Spleen (tissue), 11 donors: ENCODE data around the gene NR2F1-AS1. TPM values are rescaled to one million over a fixed set of nuclear protein-coding genes. Genes with fewer than 3 reads are reported as not detected.

Source experiments
- DNase-seq: peaks from one replicate; pipeline ENCODE4 v3.0.0-alpha.2; 2020
- H3K27ac ChIP-seq, 8 donors: fragments of 200-600 bp; sonication (generic) in 7 of 8; 1 replicate in 4 of 8; 2 replicates in 4 of 8; pipeline versions ENCODE4 v1.5.0 to v1.8.0; 2016 to 2021; ENCODE audit warnings: inconsistent platforms in 4 of 8, mild to moderate bottlenecking in 4 of 8, moderate library complexity in 1 of 8
- H3K27me3 ChIP-seq, 7 donors: fragments of 200-600 bp; sonication (generic) in 6 of 7; replicated peaks in 1 of 7; 1 replicate in 4 of 7; 2 replicates in 3 of 7; pipeline versions ENCODE4 v1.5.0 to v1.8.0; 2016 to 2021; ENCODE audit warnings: inconsistent platforms in 3 of 7, mild to moderate bottlenecking in 1 of 7
- H3K36me3 ChIP-seq, 6 donors: fragments of 200-600 bp; sonication (generic) in 5 of 6; 1 replicate in 4 of 6; 2 replicates in 2 of 6; pipeline versions ENCODE4 v1.5.0 to v1.8.0; 2016 to 2021; ENCODE audit warnings: inconsistent platforms in 2 of 6
- H3K4me1 ChIP-seq, 6 donors: fragments of 200-600 bp; sonication (generic) in 5 of 6; 1 replicate in 3 of 6; 2 replicates in 3 of 6; pipeline versions ENCODE4 v1.5.0 to v1.8.0; 2016 to 2021; ENCODE audit warnings: inconsistent platforms in 3 of 6
- H3K4me3 ChIP-seq, 8 donors: fragments of 200-600 bp; sonication (generic) in 7 of 8; 1 replicate in 4 of 8; 2 replicates in 4 of 8; pipeline versions ENCODE4 v1.5.0 to v1.8.0; 2016 to 2021; ENCODE audit warnings: inconsistent platforms in 4 of 8, mild to moderate bottlenecking in 4 of 8, moderate library complexity in 2 of 8
- H3K9me3 ChIP-seq, 8 donors: fragments of 200-600 bp; sonication (generic) in 7 of 8; 1 replicate in 4 of 8; 2 replicates in 4 of 8; pipeline versions ENCODE4 v1.5.0 to v1.8.0; 2016 to 2021; ENCODE audit warnings: inconsistent platforms in 4 of 8
- CTCF ChIP-seq, 11 experiments: fragments of 200-600 bp in 7 of 11; fragments of 450-650 bp in 4 of 11; sonication (generic) in 4 of 11; IDR thresholded peaks in 8 of 11; conservative IDR thresholded peaks in 3 of 11; 1 replicate in 7 of 11; 2 replicates in 4 of 11; pipeline versions ENCODE4 v1.4.0 to v1.8.0; 2016 to 2021; ENCODE audit warnings: antibody characterized with exemption in 11 of 11, inconsistent platforms in 4 of 11, mild to moderate bottlenecking in 1 of 11
- POLR2A ChIP-seq, 3 donors: fragments of 450-650 bp; IDR thresholded peaks; one replicate each; pipeline ENCODE4 v1.5.1; 2017; ENCODE audit warnings: antibody characterized with exemption in 3 of 3, mild to moderate bottlenecking in 1 of 3
- POLR2AphosphoS5 ChIP-seq, 3 donors: sonication (generic); formaldehyde crosslinking; IDR thresholded peaks; one replicate each; pipeline ENCODE4 v1.5.1; 2017; ENCODE audit warnings: antibody characterized with exemption in 3 of 3
- WGBS, 5 donors: extraction: QIAGEN DNeasy Blood & Tissue Kit in 3 of 5; methylation state at CpG; one replicate each; pipeline versions ENCODE4 v1.1.5 to v1.1.7; 2013 to 2018; 5-methylcytosine and 5-hydroxymethylcytosine counted together
- intact Hi-C: fragments of 100-400 bp; cut with DNase I; formaldehyde crosslinking; loops from one replicate; pipeline ENCODE4 v1.15.0; 2023; ENCODE audit warnings: low total_unique reads
- polyA plus RNA-seq, 3 donors: library from polyadenylated mRNA; stranded (reverse); fragments of 200-250 nt; gene quantifications; one replicate each; pipeline ENCODE4 v1.2.1, GENCODE V29; 2013
- total RNA-seq, 7 donors: library from RNA; depleted of rRNA in 3 of 7; stranded (reverse); fragments of >200 nt in 3 of 7; fragmentation: NEBNext Ultra II Directional in 4 of 7; extraction: Animal tissue kit (Norgen Biotek cat#: 25700) in 4 of 7; gene quantifications; one replicate each; pipeline versions ENCODE4 v1.1.0 to v1.2.1, GENCODE V29; 2016 to 2021
- donor health status: healthy with polysubstance abuse.
- donor health status: DM: no; HTN: no; CAD: no; lungs with moderate emphysema.
- donor health status: DM: no; HTN: no; CAD: no.
- donor health status: Bipolar disorder and iron deficiency.
- donor health status: healthy.
- donor health status: DM: no; HTN: no; CAD: no.
- donor health status: DM: yes; HTN: yes; CAD: no.

The NR2F1-AS1 gene
- total and polyA plus RNA-seq, 10 donors, result 5.9 to 21.6 (median 8.5) TPM

- H3K4me1 ChIP-seq, result peaks cover 18 to 70% (median 50%) of the 10 kb centered on the region in 6 donors
- H3K36me3 ChIP-seq, result no peaks in the 10 kb centered on the region
- WGBS, 5 donors, result 2 to 6% (median 2%) methylated on average over 2 of the region's 2 CpGs
- H3K4me3 ChIP-seq, result peak overlapping the region in 5 of 8 donors; percentile 9 to 72 (median 57)
- TF ChIP-seq POLR2A (IDR thresholded peaks at IDR 0.05) (no peak), CTCF (IDR thresholded peaks at IDR 0.05 in 8 of 11, conservative IDR thresholded peaks at IDR 0.05 in 3 of 11) (no peak), POLR2AphosphoS5 (IDR thresholded peaks at IDR 0.05) (no peak)
- H3K9me3 ChIP-seq, result no peaks in the 10 kb centered on the region
- DNase-seq, result no peak
- intact Hi-C loops, result no loop called here
- H3K27me3 ChIP-seq, result peaks cover 15 to 98% (median 77%) of the 10 kb centered on the region in 7 donors
- peak overlapping the region in 4 of 8 donors; percentile 20 to 84 (median 53) for H3K27ac ChIP-seq
Observed at GRCh38 chr5:93582167-93582462, 1.1 kb upstream of the NR2F1-AS1 start.

- H3K4me1 ChIP-seq, result peaks cover 18 to 61% (median 48%) of the 10 kb centered on the region in 6 donors
- intact Hi-C loops, result no loop called here
Observed at GRCh38 chr5:93580063-93580926, 724 bp downstream of the NR2F1-AS1 start.

GRCh38 chr5:93579692-93580062, 1.3 kb downstream of the NR2F1-AS1 start:
- DNase-seq, result peak; percentile 79
- H3K4me3 ChIP-seq, result peak overlapping the region; percentile 47 to 72 (median 56)
- peak overlapping the region; percentile 57 to 86 (median 80) for H3K27ac ChIP-seq
- TF ChIP-seq POLR2AphosphoS5 (IDR thresholded peaks at IDR 0.05) (no peak), CTCF (IDR thresholded peaks at IDR 0.05 in 8 of 11, conservative IDR thresholded peaks at IDR 0.05 in 3 of 11) (no peak), POLR2A (IDR thresholded peaks at IDR 0.05) (no peak)
- no peaks in the 10 kb centered on the region for H3K36me3 ChIP-seq
- WGBS, 5 donors, result 0 to 3% (median 1%) methylated on average over 12 to 32 of the region's 32 CpGs
- no peaks in the 10 kb centered on the region for H3K9me3 ChIP-seq
- H3K4me1 ChIP-seq, result peaks cover 18 to 58% (median 46%) of the 10 kb centered on the region in 6 donors
- intact Hi-C loops, result no loop called here
- peaks cover 10 to 97% (median 74%) of the 10 kb centered on the region in 7 donors for H3K27me3 ChIP-seq

More at GRCh38 chr5:93580063-93580926, 724 bp downstream of the NR2F1-AS1 start:
- Histone ChIP-seq H3K27ac (peak overlapping the region; percentile 57 to 86 (median 80)), H3K27me3 (peaks cover 10 to 97% (median 74%) of the 10 kb centered on the region in 7 donors), H3K36me3 (no peaks in the 10 kb centered on the region), H3K4me3 (peak overlapping the region; percentile 47 to 72 (median 56)), H3K9me3 (no peaks in the 10 kb centered on the region)
- peak in 2 of 3 donors; percentile 55 to 67 for TF ChIP-seq POLR2AphosphoS5 (IDR thresholded peaks at IDR 0.05)
- TF ChIP-seq CTCF (IDR thresholded peaks at IDR 0.05 in 8 of 11, conservative IDR thresholded peaks at IDR 0.05 in 3 of 11), result no peak
- peak in 1 of 3 donors; percentile 17 for TF ChIP-seq POLR2A (IDR thresholded peaks at IDR 0.05)
- no peak for DNase-seq
- WGBS, 5 donors, result 3 to 12% (median 5%) methylated on average over 38 to 73 of the region's 73 CpGs
